Chondrocyte (in vitro differentiated cells): ENCODE measurements around the gene CXCR5. TPM values are rescaled to one million over a fixed set of nuclear protein-coding genes. Genes with fewer than 3 reads are reported as not detected.
A peak's percentile ranks its signal among the peaks of the same experiment; 100 is the strongest.

Experiments
- DNase-seq: peaks from one replicate; pipeline ENCODE4 v3.0.0; 2021; ENCODE audit warnings: mixed read lengths, low spot score
- H3K27ac Mint-ChIP-seq: one replicate; pipeline ENCODE4 v1.8.0; 2021; ENCODE audit warnings: mild to moderate bottlenecking, moderate library complexity, mixed read lengths; ENCODE audit not compliant: unreplicated experiment
- H3K27me3 Mint-ChIP-seq: 2 replicates; pipeline ENCODE4 v1.8.0; 2021; ENCODE audit warnings: low read depth, mixed read lengths
- H3K36me3 Mint-ChIP-seq: 2 replicates; pipeline ENCODE4 v1.8.0; 2021; ENCODE audit warnings: low read depth, mixed read lengths
- H3K4me1 Mint-ChIP-seq: 2 replicates; pipeline ENCODE4 v1.8.0; 2021; ENCODE audit warnings: low read depth, mild to moderate bottlenecking, mixed read lengths
- H3K4me3 Mint-ChIP-seq: one replicate; pipeline ENCODE4 v1.8.0; 2021; ENCODE audit warnings: mild to moderate bottlenecking, moderate library complexity, mixed read lengths; ENCODE audit not compliant: unreplicated experiment
- H3K9me3 Mint-ChIP-seq: 2 replicates; pipeline ENCODE4 v1.8.0; 2021; ENCODE audit warnings: low read depth, mixed read lengths
- CTCF ChIP-seq: fragments of 200-600 bp; sonication (generic); IDR thresholded peaks from 2 replicates; pipeline ENCODE4 v1.5.0; 2021; ENCODE audit warnings: antibody characterized with exemption, mild to moderate bottlenecking, moderate library complexity
- total RNA-seq: library from RNA; stranded (reverse); gene quantifications from 3 replicates; pipeline ENCODE4 v1.2.1, GENCODE V29; 2021

The CXCR5 gene
- total RNA-seq, 1 donor from 2014 or later: 0.07 TPM

GRCh38 chr11:118892964-118893363 is 9.3 kb downstream of the CXCR5 start:
- no peak overlapping the region for H3K27ac Mint-ChIP-seq
- H3K4me1 Mint-ChIP-seq: peaks cover 44% of the 10 kb centered on the region
- TF ChIP-seq CTCF: no peak
- H3K4me3 Mint-ChIP-seq: no peak overlapping the region
- peak; percentile 35 for DNase-seq
- H3K36me3 Mint-ChIP-seq: peaks cover 9% of the 10 kb centered on the region
- no peaks in the 10 kb centered on the region for H3K9me3 Mint-ChIP-seq
- H3K27me3 Mint-ChIP-seq: no peaks in the 10 kb centered on the region

- Mint-ChIP-seq H3K4me3 (no peak overlapping the region), H3K9me3 (no peaks in the 10 kb centered on the region), H3K27ac (no peak overlapping the region), H3K36me3 (peaks cover 10% of the 10 kb centered on the region), H3K4me1 (peaks cover 39% of the 10 kb centered on the region), H3K27me3 (no peaks in the 10 kb centered on the region)
- peak; percentile 90 for DNase-seq
- TF ChIP-seq CTCF: no peak
Observed at GRCh38 chr11:118893662-118894061, 10.0 kb downstream of the CXCR5 start.

- Mint-ChIP-seq H3K27me3 (no peaks in the 10 kb centered on the region), H3K36me3 (peaks cover 12% of the 10 kb centered on the region), H3K9me3 (no peaks in the 10 kb centered on the region), H3K27ac (no peak overlapping the region), H3K4me1 (peaks cover 35% of the 10 kb centered on the region), H3K4me3 (no peak overlapping the region)
- DNase-seq: peak; percentile 83
- no peak for TF ChIP-seq CTCF
Observed at GRCh38 chr11:118894192-118894591, 10.5 kb downstream of the CXCR5 start.

GRCh38 chr11:118895093-118896039 is 11.7 kb downstream of the CXCR5 start:
- peak; percentile 73 for DNase-seq
- Mint-ChIP-seq H3K4me1 (peaks cover 23% of the 10 kb centered on the region), H3K27me3 (no peaks in the 10 kb centered on the region), H3K36me3 (peaks cover 14% of the 10 kb centered on the region), H3K4me3 (no peak overlapping the region), H3K27ac (peak overlapping the region; percentile 71), H3K9me3 (no peaks in the 10 kb centered on the region)
- TF ChIP-seq CTCF: no peak

GRCh38 chr11:118896472-118896913 is 12.8 kb downstream of the CXCR5 start:
- no peaks in the 10 kb centered on the region for H3K27me3 Mint-ChIP-seq
- H3K9me3 Mint-ChIP-seq: no peaks in the 10 kb centered on the region
- no peak for TF ChIP-seq CTCF
- no peak overlapping the region for H3K27ac Mint-ChIP-seq
- H3K4me3 Mint-ChIP-seq: no peak overlapping the region
- peaks cover 22% of the 10 kb centered on the region for H3K36me3 Mint-ChIP-seq
- peak; percentile 72 for DNase-seq
- peaks cover 17% of the 10 kb centered on the region for H3K4me1 Mint-ChIP-seq
